Heart right ventricle (tissue), 16 donors: ENCODE data around the gene HK1. TPM values are rescaled to one million over a fixed set of nuclear protein-coding genes. Genes with fewer than 3 reads are reported as not detected.

Experiments
- ATAC-seq, 8 donors: fragments of 200-7000 bp; cut with Tn5 transposase; one replicate each; pipeline ENCODE4 v1.9.1; 2020; ENCODE audit warnings: mild to moderate bottlenecking in 8 of 8, moderate library complexity in 8 of 8, moderate number of reproducible peaks in 1 of 8
- DNase-seq, 2 donors: peaks; one replicate each; pipeline ENCODE4 v3.0.0-alpha.2; 2020
- H3K27ac ChIP-seq, 10 donors: fragments of 200-600 bp; sonication (generic) in 2 of 10; one replicate each; pipeline versions ENCODE4 v1.5.0 to v1.8.0; 2020 to 2022; ENCODE audit warnings: mild to moderate bottlenecking in 3 of 10
- H3K27me3 ChIP-seq, 7 donors: fragments of 200-600 bp; one replicate each; pipeline ENCODE4 v1.8.0; 2021 to 2022; ENCODE audit warnings: mild to moderate bottlenecking in 2 of 7
- H3K36me3 ChIP-seq, 9 donors: fragments of 200-600 bp; sonication (generic) in 1 of 9; one replicate each; pipeline versions ENCODE4 v1.5.0 to v1.8.0; 2020 to 2022; ENCODE audit warnings: mild to moderate bottlenecking in 2 of 9
- H3K4me1 ChIP-seq, 9 donors: fragments of 200-600 bp; sonication (generic) in 1 of 9; one replicate each; pipeline versions ENCODE4 v1.5.0 to v1.8.0; 2020 to 2022; ENCODE audit warnings: mild to moderate bottlenecking in 4 of 9
- H3K4me3 ChIP-seq, 10 donors: fragments of 200-600 bp; sonication (generic) in 2 of 10; one replicate each; pipeline versions ENCODE4 v1.5.0 to v1.8.0; 2020 to 2022; ENCODE audit warnings: mild to moderate bottlenecking in 7 of 10, moderate library complexity in 2 of 10
- H3K9me3 ChIP-seq, 11 donors: fragments of 200-600 bp in 10 of 11; sonication (generic) in 2 of 11; one replicate each; pipeline versions ENCODE4 v1.5.0 to v1.8.0; 2013 to 2022; ENCODE audit warnings: mild to moderate bottlenecking in 2 of 11, control low read depth in 1 of 11, moderate library complexity in 1 of 11
- WGBS, 2 donors: extraction: QIAGEN DNeasy Blood & Tissue Kit; methylation state at CpG; one replicate each; pipeline ENCODE4 v1.1.7; 2013; ENCODE audit warnings: inconsistent platforms in 1 of 2; 5-methylcytosine and 5-hydroxymethylcytosine counted together
- intact Hi-C, 10 donors: fragments of 100-400 bp; cut with DNase I; formaldehyde crosslinking; loops; one replicate each; pipeline versions ENCODE4 v1.11.1 to v1.14.2; 2022
- polyA plus RNA-seq, 2 donors: library from polyadenylated mRNA; stranded (reverse); fragments of 200-250 nt; gene quantifications; one replicate each; pipeline ENCODE4 v1.2.3, GENCODE V29; 2013
- total RNA-seq, 10 donors: library from RNA; stranded (reverse); fragmentation: NEBNext Ultra II Directional in 3 of 10; extraction: Animal tissue kit (Norgen Biotek cat#: 25700) in 3 of 10; gene quantifications; one replicate each; pipeline versions ENCODE4 v1.2.1 to v1.2.4, GENCODE V29; 2021 to 2023
- TF ChIP-seq, protein P1 (sequence below), 9 donors: fragments of 200-600 bp; sonication (generic) in 2 of 9; IDR thresholded peaks; one replicate each; pipeline versions ENCODE4 v1.5.0 to v1.8.0; 2021 to 2022; ENCODE audit warnings: antibody characterized with exemption in 9 of 9, mild to moderate bottlenecking in 5 of 9, moderate library complexity in 1 of 9
- donor health status: Arrhythmogenic right ventricular cardiomyopathy.
- donor health status: ischemic (EF 13 %, LVEDD 7.1; RV severe dilation, severe dysfunction).
- donor health status: healthy with polysubstance abuse.
- donor health status: DM: no; HTN: yes; CAD: no.
- donor health status: DM: no; HTN: no; CAD: no.
- donor health status: ischemic (EF 25% LVEDD 6.9; RV normal size, moderate dysfunction).
- donor health status: ischemic (EF 25% LVEDD 5.7; RV mildly dilated, moderate dysfunction).
- donor health status: healthy.
- donor health status: DM: yes; HTN: yes; CAD: no.
- donor health status: Ischemic cardiomyopathy.
- donor health status: ischemic (EF 35%, LVEDD 5.7; RV mildly dilated, moderate dysfunction).
- donor health status: nonischemic (EF 11% LVEDD 7.7; RV severe dilation, severe dysfunction).
- donor health status: DM: yes; HTN: yes; CAD: no.
- donor health status: PGD.
- donor health status: ischemic (EF 29% LVEDD 5.4; RV normal size, mild dysfunction).
- donor health status: nonischemic (EF 23%, LVEDD 6.1; RV moderate dilation, normal function).

Gene HK1
- total and polyA plus RNA-seq, 12 donors, result 51.9 to 322 (median 233) TPM

DNA sequence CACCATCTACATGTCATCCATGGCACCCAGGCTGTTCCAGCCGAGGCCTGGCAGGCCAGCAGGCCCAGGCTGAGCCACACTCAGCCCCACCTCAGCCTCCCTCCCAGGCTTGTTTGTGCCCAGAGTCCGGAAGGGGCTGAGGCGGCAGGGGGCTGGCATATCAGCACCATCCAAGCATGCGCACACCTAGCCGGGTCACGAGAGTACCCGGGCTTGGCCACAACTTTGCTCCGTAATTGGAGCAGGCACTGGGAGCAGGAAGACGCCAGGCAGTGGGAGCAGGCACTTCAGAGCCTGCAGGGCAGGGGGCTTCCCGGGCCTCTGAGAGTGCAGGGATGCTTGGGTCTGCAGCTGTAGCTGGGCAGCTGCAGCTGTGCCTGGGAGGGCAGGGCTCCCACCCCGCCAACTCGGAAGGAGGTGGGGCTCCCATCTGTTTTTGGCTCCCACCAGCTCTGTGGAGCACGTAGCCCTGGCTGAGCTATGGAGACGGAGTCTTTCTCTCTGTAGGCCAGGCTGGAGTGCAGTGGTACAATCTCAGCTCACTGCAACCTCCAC is 157.7 kb downstream of the HK1 start:
- intact Hi-C loops, result no loop called here
- Histone ChIP-seq H3K4me3 (no peak overlapping the region), H3K27me3 (no peaks in the 10 kb centered on the region), H3K4me1 (peaks cover 6 to 31% (median 19%) of the 10 kb centered on the region in 9 donors), H3K9me3 (no peaks in the 10 kb centered on the region), H3K36me3 (no peaks in the 10 kb centered on the region), H3K27ac (no peak overlapping the region)
- 93 to 97% methylated on average over 14 of the region's 14 CpGs for WGBS, 2 donors
- TF ChIP-seq, protein P1, sequence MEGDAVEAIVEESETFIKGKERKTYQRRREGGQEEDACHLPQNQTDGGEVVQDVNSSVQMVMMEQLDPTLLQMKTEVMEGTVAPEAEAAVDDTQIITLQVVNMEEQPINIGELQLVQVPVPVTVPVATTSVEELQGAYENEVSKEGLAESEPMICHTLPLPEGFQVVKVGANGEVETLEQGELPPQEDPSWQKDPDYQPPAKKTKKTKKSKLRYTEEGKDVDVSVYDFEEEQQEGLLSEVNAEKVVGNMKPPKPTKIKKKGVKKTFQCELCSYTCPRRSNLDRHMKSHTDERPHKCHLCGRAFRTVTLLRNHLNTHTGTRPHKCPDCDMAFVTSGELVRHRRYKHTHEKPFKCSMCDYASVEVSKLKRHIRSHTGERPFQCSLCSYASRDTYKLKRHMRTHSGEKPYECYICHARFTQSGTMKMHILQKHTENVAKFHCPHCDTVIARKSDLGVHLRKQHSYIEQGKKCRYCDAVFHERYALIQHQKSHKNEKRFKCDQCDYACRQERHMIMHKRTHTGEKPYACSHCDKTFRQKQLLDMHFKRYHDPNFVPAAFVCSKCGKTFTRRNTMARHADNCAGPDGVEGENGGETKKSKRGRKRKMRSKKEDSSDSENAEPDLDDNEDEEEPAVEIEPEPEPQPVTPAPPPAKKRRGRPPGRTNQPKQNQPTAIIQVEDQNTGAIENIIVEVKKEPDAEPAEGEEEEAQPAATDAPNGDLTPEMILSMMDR (IDR thresholded peaks at IDR 0.05), result no peak
- ATAC-seq, result no peak
- no peak for DNase-seq

GRCh38 chr10:69437321-69438259 is 159.3 kb downstream of the HK1 start:
- intact Hi-C loops, result no loop called here
- Histone ChIP-seq H3K36me3 (no peaks in the 10 kb centered on the region), H3K4me1 (peaks cover 6 to 31% (median 19%) of the 10 kb centered on the region in 9 donors), H3K4me3 (no peak overlapping the region), H3K27me3 (no peaks in the 10 kb centered on the region), H3K27ac (peak overlapping the region in 5 of 10 donors; percentile 21 to 82 (median 65)), H3K9me3 (no peaks in the 10 kb centered on the region)
- DNase-seq, result no peak
- 83 to 84% methylated on average over 13 of the region's 13 CpGs for WGBS, 2 donors
- TF ChIP-seq, protein P1 (IDR thresholded peaks at IDR 0.05), result no peak
- no peak for ATAC-seq

GRCh38 chr10:69438536-69439349 is 160.4 kb downstream of the HK1 start:
- TF ChIP-seq, protein P1 (IDR thresholded peaks at IDR 0.05), result no peak
- intact Hi-C loops, result no loop called here
- H3K9me3 ChIP-seq, result no peaks in the 10 kb centered on the region
- no peak overlapping the region for H3K4me3 ChIP-seq
- peak in 7 of 8 donors; percentile 55 to 90 (median 75) for ATAC-seq
- H3K36me3 ChIP-seq, result no peaks in the 10 kb centered on the region
- H3K27me3 ChIP-seq, result no peaks in the 10 kb centered on the region
- WGBS, 2 donors, result 42 to 44% methylated on average over 10 of the region's 10 CpGs
- H3K4me1 ChIP-seq, result peaks cover 6 to 35% (median 19%) of the 10 kb centered on the region in 9 donors
- peak overlapping the region in 9 of 10 donors; percentile 7 to 82 (median 58) for H3K27ac ChIP-seq
- no peak for DNase-seq

DNA sequence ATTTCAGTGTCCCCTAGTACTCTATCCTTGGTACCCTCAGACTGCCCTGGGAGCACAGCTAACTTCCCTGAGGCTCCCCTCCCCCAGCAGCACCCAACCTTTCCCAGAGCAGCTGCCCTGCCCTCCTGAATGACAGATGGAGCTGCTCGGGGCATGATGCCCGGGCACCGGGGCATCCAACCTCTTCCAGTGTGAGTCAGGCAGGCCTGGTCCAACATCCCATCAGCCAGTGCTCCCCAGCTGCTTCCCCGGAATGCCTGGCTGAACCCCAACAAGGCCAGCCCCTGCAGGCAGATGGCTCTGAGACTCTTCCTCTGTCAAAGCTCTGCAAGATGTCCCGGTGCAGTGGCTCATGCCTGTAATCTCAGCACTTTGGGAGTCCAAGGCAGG is 161.0 kb downstream of the HK1 start:
- intact Hi-C loops, result no loop called here

More for the DNA sequence above, 161.0 kb downstream of the HK1 start:
- H3K36me3 ChIP-seq, result no peaks in the 10 kb centered on the region
- peak in 1 of 2 donors; percentile 31 for DNase-seq
- H3K4me3 ChIP-seq, result no peak overlapping the region
- no peaks in the 10 kb centered on the region for H3K9me3 ChIP-seq
- H3K4me1 ChIP-seq, result peaks cover 6 to 35% (median 19%) of the 10 kb centered on the region in 9 donors
- no peaks in the 10 kb centered on the region for H3K27me3 ChIP-seq
- peak overlapping the region in 6 of 10 donors; percentile 7 to 82 (median 68) for H3K27ac ChIP-seq
- peak in 7 of 8 donors; percentile 28 to 84 (median 57) for ATAC-seq
- WGBS, 2 donors, result 57 to 58% methylated on average over 5 of the region's 5 CpGs
- TF ChIP-seq, protein P1 (IDR thresholded peaks at IDR 0.05), result no peak
